ENCODE data around the gene ASCL2.

Gene ASCL2

GRCh38 chr11:2224254-2224653 is 46.1 kb downstream of the ASCL2 start:
- no peak for DNase-seq

DNA sequence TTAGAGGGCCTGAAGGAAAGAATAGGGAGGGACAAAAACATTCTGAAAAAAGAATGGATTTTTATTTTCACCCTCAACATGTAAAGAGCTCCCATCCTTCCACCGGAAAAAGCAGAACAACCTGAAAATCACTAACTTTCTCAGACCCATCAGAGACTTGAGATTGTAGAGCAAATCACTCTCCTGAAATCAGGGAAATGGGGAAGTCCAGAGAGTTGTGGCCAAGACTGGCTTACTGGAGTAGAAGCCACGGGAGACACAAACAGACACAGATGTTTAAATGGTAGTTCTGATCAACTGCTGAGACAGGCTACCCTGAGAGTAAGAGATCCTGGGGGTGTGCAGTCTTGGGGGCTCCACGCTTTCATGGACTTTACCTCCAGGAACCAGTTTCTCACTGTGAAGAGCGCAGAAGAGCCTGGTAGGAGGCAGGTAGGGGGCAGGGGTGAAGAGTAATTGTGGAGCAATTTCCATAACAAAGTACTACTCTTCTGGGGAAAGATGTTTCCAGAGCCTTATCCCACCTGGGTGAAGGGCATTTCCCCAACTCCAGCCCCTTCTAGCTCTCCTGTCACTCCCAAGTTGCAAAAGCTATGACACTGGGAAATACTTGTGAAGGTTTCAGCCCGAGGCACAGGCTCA is 47.1 kb downstream of the ASCL2 start:
- DNase-seq, result no peak

DNA sequence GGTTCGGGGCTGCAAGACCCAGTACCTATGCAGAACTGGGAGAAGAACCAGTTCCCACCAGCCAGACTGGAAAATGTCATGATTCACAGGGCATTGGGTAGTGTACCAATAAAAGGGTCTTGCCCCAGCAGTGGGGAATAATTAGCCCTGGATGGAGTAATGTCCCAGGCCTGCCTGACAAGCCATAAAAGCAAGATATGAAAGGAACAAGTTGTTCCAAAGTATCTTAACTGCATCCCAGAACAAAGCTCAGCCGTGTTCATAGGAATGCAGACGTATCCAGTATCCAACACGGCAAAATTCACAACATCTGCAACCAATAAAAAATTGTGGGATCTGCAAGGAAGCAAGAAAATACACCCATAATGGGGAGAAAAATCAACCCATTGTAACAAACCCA is 47.9 kb downstream of the ASCL2 start:
- no peak for DNase-seq

DNA sequence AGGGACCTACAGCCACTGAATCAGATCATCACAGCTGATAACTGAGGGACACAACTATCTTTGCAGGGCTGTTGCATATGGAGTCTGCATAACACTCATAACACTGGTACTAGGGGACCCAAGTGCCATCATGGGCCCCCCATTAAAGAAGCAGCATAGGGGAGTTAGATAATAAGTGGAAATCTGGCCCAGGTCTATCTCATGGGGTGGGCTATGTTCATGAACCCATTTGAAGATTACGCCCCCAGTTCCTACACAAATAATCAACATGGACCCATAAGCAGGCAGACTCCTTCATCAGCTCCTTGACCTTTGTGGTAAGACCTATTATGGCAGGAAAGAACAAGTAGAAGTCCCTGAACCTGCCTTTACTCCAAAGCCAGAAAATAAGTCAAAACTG is 48.8 kb downstream of the ASCL2 start:
- DNase-seq, result no peak

- DNase-seq, result no peak
Measured at GRCh38 chr11:2221024-2221423, 49.4 kb downstream of the ASCL2 start.

GRCh38 chr11:2220173-2220771 is 50.1 kb downstream of the ASCL2 start:
- no peak for DNase-seq

DNA sequence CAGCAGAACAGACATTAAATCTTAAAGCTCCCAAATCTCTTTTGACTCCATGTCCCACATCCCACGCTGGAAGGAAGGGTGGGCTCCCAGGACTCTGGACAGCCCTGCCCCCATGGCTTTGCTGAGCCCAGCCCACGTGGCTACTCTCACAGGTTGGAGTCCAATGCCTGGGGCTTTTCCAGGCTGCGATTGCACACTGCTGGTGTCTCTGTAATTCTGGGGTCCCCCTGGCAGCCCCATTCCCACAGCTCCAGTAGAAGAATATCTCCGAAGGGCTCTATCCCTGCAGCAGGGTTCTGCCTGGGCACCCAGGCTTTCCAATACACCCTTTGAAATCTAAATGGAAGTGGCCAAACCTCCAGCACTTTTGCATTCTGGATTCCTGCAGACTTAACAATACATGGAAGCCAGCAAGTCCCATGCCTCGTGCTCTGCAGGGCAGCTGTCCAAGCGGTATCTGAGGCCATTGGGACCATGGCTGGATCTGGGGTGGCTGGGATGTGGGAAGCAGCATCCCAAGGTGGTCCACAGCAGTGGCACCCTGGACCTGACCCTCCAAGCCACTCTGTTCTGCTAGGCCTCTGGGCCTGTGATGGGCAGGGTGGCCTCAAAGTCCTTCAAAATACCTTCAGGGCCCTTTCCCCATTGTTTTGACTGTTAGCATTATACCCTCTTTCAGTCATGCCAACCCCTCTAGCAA is 50.9 kb downstream of the ASCL2 start:
- DNase-seq, result no peak

Data from right forelimb (tissue), 1 donor.